Cardiac muscle cell (in vitro differentiated cells and primary cell): ENCODE data around the gene SLC22A1. TPM values are rescaled to one million over a fixed set of nuclear protein-coding genes. Genes with fewer than 3 reads are reported as not detected.

ENCODE experiments used
- DNase-seq, 2 donors: peaks; one replicate each; pipeline versions ENCODE4 v3.0.0 to v3.0.0-alpha.2; 2010 to 2017; ENCODE audit warnings: low read depth in 1 of 2, low spot score in 1 of 2
- H3K27ac ChIP-seq: fragments of 200-600 bp; sonication (generic); 2 replicates; pipeline ENCODE4 v1.5.1; 2016
- H3K27me3 ChIP-seq: fragments of 200-600 bp; sonication (generic); 2 replicates; pipeline ENCODE4 v1.6.0; 2016; ENCODE audit warnings: control low read depth
- H3K36me3 ChIP-seq: fragments of 200-600 bp; sonication (generic); 2 replicates; pipeline ENCODE4 v1.5.1; 2016; ENCODE audit warnings: control low read depth
- H3K4me1 ChIP-seq: fragments of 200-600 bp; sonication (generic); 2 replicates; pipeline ENCODE4 v1.8.1; 2017; ENCODE audit warnings: low read depth, mild to moderate bottlenecking, mixed run types
- H3K4me3 ChIP-seq: fragments of 200-600 bp; sonication (generic); 2 replicates; pipeline ENCODE4 v1.5.1; 2016; ENCODE audit warnings: mild to moderate bottlenecking
- H3K9me3 ChIP-seq: fragments of 200-600 bp; sonication (generic); 2 replicates; pipeline ENCODE4 v1.5.1; 2017; ENCODE audit warnings: low read depth, mild to moderate bottlenecking, control low read depth
- polyA plus RNA-seq: library from polyadenylated mRNA; unstranded; fragments of >200 nt; fragmentation: Nextera tagmentation; extraction: Ambion mirVana; gene quantifications from 2 replicates; pipeline ENCODE4 v1.2.1, GENCODE V29; 2016
- total RNA-seq: library from RNA; depleted of rRNA; stranded (reverse); fragments of >200 nt; gene quantifications from 2 replicates; pipeline ENCODE4 v1.2.3, GENCODE V29; 2016
- TF ChIP-seq, protein P1 (sequence below): IDR thresholded peaks from 2 replicates; pipeline ENCODE4 v1.5.1; 2012; ENCODE audit warnings: low read depth, mild to moderate bottlenecking, low read length

Gene SLC22A1
- total and polyA plus RNA-seq, 2 experiments from 2014 or later, result 0.42 TPM; not detected in 1

- no peak for DNase-seq
- H3K27me3 ChIP-seq, result no peaks in the 10 kb centered on the region
- TF ChIP-seq, protein P1, sequence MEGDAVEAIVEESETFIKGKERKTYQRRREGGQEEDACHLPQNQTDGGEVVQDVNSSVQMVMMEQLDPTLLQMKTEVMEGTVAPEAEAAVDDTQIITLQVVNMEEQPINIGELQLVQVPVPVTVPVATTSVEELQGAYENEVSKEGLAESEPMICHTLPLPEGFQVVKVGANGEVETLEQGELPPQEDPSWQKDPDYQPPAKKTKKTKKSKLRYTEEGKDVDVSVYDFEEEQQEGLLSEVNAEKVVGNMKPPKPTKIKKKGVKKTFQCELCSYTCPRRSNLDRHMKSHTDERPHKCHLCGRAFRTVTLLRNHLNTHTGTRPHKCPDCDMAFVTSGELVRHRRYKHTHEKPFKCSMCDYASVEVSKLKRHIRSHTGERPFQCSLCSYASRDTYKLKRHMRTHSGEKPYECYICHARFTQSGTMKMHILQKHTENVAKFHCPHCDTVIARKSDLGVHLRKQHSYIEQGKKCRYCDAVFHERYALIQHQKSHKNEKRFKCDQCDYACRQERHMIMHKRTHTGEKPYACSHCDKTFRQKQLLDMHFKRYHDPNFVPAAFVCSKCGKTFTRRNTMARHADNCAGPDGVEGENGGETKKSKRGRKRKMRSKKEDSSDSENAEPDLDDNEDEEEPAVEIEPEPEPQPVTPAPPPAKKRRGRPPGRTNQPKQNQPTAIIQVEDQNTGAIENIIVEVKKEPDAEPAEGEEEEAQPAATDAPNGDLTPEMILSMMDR, result no peak
These were observed 38.8 kb downstream of the SLC22A1 start for GRCh38 chr6:160160450-160160849.

GRCh38 chr6:160160929-160161646, 39.5 kb downstream of the SLC22A1 start:
- TF ChIP-seq, protein P1, result no peak
- Histone ChIP-seq H3K4me3 (no peak overlapping the region), H3K27ac (no peak overlapping the region), H3K27me3 (no peaks in the 10 kb centered on the region), H3K9me3 (no peaks in the 10 kb centered on the region), H3K36me3 (no peaks in the 10 kb centered on the region), H3K4me1 (no peaks in the 10 kb centered on the region)
- no peak for DNase-seq

More at GRCh38 chr6:160160450-160160849, 38.8 kb downstream of the SLC22A1 start:
- no peaks in the 10 kb centered on the region for H3K36me3 ChIP-seq
- H3K4me1 ChIP-seq, result no peaks in the 10 kb centered on the region
- H3K9me3 ChIP-seq, result no peaks in the 10 kb centered on the region
- H3K27ac ChIP-seq, result no peak overlapping the region
- H3K4me3 ChIP-seq, result no peak overlapping the region

GRCh38 chr6:160161647-160161986, 40.0 kb downstream of the SLC22A1 start:
- H3K27ac ChIP-seq, result no peak overlapping the region
- H3K4me1 ChIP-seq, result no peaks in the 10 kb centered on the region
- no peak overlapping the region for H3K4me3 ChIP-seq
- no peaks in the 10 kb centered on the region for H3K27me3 ChIP-seq
- no peak for DNase-seq
- H3K9me3 ChIP-seq, result no peaks in the 10 kb centered on the region
- TF ChIP-seq, protein P1, result no peak
- H3K36me3 ChIP-seq, result no peaks in the 10 kb centered on the region

GRCh38 chr6:160162030-160162566, 40.5 kb downstream of the SLC22A1 start:
- Histone ChIP-seq H3K27me3 (no peaks in the 10 kb centered on the region), H3K27ac (no peak overlapping the region), H3K4me3 (no peak overlapping the region), H3K36me3 (no peaks in the 10 kb centered on the region), H3K9me3 (no peaks in the 10 kb centered on the region), H3K4me1 (no peaks in the 10 kb centered on the region)
- TF ChIP-seq, protein P1, result no peak
- DNase-seq, result no peak

- Histone ChIP-seq H3K4me1 (no peaks in the 10 kb centered on the region), H3K4me3 (no peak overlapping the region), H3K27me3 (no peaks in the 10 kb centered on the region), H3K36me3 (no peaks in the 10 kb centered on the region), H3K9me3 (no peaks in the 10 kb centered on the region), H3K27ac (no peak overlapping the region)
- no peak for DNase-seq
- TF ChIP-seq, protein P1, result no peak
These were observed 41.8 kb downstream of the SLC22A1 start for GRCh38 chr6:160163425-160163824.
